Caki2 (cell line): Measurements from ENCODE around the gene ACHE. TPM values are rescaled to one million over a fixed set of nuclear protein-coding genes. Genes with fewer than 3 reads are reported as not detected.

Source experiments
- DNase-seq: peaks from one replicate; pipeline ENCODE4 v3.0.0-alpha.2; 2015; ENCODE audit warnings: low read depth
- in situ Hi-C: cut with HindIII; loops from 2 replicates; pipeline ENCODE4 v1.10.0; 2016; ENCODE audit warnings: low sequenced_read_pairs, low pct_unique_long_range_greater_than_20kb, mixed read lengths
- total RNA-seq: library from RNA; depleted of rRNA; stranded (reverse); fragments of >200 nt; shearing (Covaris generic); gene quantifications from 2 replicates; pipeline ENCODE4 v1.2.3, GENCODE V29; 2014; ENCODE audit warnings: low replicate concordance; rRNA removed

Gene ACHE
- total RNA-seq, 1 experiment from 2014 or later, result not detected

DNA sequence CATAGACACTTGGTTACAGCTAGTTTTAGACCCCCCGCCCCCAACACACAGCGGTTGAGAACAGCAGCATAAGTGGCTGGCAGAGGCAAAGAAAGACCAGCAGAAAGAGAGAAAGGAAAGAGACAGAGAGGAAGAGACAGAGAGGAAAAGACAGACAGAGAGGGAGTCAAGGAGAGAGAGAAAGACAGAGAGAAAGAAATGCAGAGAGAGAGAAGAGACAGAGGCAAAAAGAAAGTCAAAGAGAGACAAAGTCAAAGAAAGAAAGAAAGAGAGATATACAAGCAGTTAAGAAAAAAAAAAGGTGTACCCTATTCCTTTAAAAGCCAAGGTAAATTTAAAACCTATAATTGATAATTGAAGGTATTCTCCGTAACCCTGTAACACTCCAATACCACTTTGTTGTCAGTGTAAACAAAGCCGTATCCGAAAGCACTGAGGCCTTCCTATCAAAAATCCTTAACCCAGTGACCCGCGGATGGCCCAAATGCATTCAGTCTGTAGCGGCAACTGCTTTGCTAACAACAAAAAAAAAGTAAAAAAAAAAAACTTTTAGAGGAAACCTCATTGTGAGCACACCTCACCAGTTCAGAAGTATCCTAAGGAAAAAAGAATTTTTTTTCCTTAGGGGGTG is 55.1 kb downstream of the ACHE start:
- DNase-seq, result no peak
- in situ Hi-C loops, result no loop called here

Other genes starting within 250 kb of the ACHE start
- gene ACTL6B, start 239.4 kb downstream of the ACHE start, total RNA-seq, result not detected in 2 replicates
- 116 and 179 TPM in 2 replicates for gene GNB2, start 222.1 kb downstream of the ACHE start, total RNA-seq
- 9.6 and 10.6 TPM in 2 replicates for gene GIGYF1, start 201.6 kb downstream of the ACHE start, total RNA-seq
- gene POP7, start 189.8 kb downstream of the ACHE start, total RNA-seq, result 109 and 126 TPM in 2 replicates
- not detected in 2 replicates for gene EPO, start 175.4 kb downstream of the ACHE start, total RNA-seq
- not detected in 2 replicates for gene ZAN, start 162.3 kb downstream of the ACHE start, total RNA-seq
- gene EPHB4, start 68.4 kb downstream of the ACHE start, total RNA-seq, result 31.9 and 43.6 TPM in 2 replicates
- gene SLC12A9, start 43.2 kb downstream of the ACHE start, total RNA-seq, result 16.5 and 19.8 TPM in 2 replicates
- gene TRIP6, start 28.5 kb downstream of the ACHE start, total RNA-seq, result 234 and 286 TPM in 2 replicates
- 72.5 and 75.8 TPM in 2 replicates for gene SRRT, start 20.8 kb downstream of the ACHE start, total RNA-seq
- gene UFSP1, start 6.2 kb downstream of the ACHE start, total RNA-seq, result 7.4 and 11.8 TPM in 2 replicates
- 0.20 TPM in 1 of 2 replicates, not detected in the other for gene MUC3A, start 53.6 kb upstream of the ACHE start, total RNA-seq
- gene MUC12, start 73.7 kb upstream of the ACHE start, total RNA-seq, result 1.3 TPM in 1 of 2 replicates, not detected in the other
- not detected in 2 replicates for gene MUC17, start 124.2 kb upstream of the ACHE start, total RNA-seq
- 4.1 and 6.8 TPM in 2 replicates for gene TRIM56, start 189.6 kb upstream of the ACHE start, total RNA-seq
- 36.7 and 42.4 TPM in 2 replicates for gene SERPINE1, start 231.2 kb upstream of the ACHE start, total RNA-seq